ENCODE data around the gene AP1G2.
"Not testable (repeated sequence)": the region's sequence is repeated elsewhere in the genome, so short reads cannot be mapped to it uniquely, and the experiment has no call there.

Gene AP1G2

DNA sequence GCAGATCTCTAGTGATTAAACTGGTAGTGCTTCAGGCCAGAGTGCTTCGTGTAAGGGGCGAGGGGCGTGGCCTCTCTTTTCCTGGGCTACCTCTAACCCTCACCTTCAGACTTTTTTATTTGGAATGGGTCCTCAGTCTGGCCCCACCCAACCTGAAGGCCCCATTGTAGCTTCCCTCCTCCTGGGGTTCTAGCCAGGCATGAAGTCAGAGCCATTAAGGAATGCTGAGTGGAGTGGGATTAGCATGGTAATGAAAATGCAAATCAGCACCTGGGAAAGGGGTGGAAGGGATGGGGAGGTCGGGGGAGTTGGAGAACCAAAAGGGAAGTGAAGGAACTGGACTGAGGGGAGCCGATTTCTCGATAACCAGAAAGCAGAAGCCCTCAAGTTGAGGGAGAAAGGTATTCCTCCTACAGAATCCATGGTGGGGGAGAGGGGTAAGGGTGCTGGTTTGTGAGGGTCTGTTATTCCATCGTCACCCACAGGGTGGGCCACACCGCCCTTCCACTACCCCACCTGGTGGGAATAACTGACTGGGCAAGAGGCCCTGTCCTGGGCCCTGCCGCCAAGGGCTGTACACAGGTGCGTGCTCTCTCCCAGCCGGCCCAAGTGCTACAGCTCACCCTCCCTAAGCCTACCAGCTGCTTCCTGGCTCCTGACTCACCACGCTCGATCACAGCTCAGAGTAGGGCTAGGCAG is 30.1 kb downstream of the AP1G2 start:
- DNase-seq, result no peak

DNA sequence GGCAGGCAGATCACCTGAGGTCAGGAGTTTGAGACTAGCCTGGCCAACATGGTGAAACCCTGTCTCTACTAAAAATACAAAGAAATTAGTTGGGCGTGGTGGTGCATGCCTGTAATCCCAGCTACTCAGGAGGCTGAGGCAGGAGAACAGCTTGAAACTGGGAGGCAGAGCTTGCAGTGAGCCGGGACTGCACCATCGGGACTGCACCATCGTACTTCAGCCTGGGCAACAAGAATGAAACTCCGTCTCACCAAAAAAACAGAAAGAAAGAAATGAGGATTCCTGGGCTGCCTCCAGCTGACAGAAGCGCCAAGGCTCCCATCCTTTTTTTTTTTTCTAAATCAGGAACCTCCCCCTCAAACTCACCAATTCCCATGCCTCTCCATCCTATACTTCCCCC is 30.7 kb downstream of the AP1G2 start:
- DNase-seq, result not testable (repeated sequence)

DNA sequence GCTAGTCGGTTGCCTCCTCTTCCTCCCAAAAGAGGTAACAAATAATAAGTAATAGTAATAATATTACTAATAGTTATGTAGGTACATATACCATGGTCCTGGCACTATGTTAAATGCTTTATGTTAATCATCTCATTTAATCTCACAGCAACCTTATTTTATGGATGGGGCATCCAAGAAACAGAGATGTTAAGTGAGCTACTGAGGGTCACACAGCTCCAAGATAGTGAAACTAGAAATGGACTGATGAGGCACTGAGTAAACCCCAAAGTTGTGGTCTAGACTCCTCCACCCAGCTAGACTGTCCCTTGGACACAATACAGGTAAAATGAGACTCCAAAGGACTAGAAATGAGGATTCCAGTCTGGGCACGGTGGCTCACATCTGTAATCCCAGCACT is 31.1 kb downstream of the AP1G2 start:
- no peak for DNase-seq

DNA sequence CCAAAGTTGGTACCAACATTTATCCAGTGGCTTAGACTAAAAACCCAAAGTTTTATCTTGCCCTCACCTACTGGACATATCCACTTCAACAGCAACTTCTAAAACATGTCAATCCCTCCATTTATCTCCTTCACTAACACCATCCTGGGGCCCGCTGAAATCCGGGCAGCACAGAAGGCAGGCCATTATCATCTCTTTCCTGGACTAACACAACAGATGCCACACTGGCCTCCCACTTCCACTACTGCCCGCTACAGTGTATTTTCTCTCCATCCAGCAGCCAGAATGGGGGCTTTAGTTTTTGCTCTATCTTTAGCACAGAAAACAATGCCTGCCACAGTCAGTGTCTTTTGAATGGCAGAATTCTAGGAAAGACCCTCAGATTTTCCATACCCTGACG is 31.6 kb downstream of the AP1G2 start:
- DNase-seq, result no peak

DNA sequence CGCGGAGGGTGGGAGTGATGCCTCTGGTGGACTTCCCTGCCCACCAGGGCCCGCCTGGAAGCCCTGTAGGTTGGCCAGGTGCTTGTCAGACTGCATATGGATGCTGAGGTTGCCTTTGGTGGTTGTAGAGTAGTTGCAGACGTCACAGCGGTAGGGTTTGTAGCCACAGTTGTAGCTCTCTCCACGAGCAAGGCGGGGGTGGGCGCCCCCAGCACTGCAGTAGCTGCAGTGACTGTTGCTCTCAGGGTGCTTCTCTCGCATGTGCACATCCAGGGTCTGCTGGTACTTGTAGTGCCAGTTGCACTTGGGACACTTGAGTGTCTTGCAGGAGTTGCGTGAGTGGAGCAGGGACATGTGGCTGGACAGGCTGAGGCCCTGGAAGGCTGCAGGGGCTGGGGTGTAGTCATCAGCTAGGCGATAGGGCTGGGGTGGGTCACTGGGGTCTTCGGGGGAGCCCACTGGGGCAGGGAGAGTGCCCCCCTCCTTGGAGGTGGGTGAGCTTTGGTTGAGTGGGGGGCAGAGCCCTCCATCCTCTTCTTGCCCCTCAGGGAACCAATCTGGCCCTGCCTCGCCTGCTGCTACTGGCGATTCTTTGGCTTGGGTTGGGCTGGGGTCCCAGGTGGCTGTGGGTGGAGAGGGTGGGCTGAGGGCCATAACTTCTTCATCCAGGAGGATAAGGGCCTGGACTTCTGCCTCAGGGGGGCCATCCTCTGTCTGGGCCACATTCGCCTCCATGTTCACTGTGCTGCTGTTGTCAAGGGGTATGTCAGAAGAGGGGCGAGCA is 33.7 kb downstream of the AP1G2 start:
- no peak for DNase-seq

DNA sequence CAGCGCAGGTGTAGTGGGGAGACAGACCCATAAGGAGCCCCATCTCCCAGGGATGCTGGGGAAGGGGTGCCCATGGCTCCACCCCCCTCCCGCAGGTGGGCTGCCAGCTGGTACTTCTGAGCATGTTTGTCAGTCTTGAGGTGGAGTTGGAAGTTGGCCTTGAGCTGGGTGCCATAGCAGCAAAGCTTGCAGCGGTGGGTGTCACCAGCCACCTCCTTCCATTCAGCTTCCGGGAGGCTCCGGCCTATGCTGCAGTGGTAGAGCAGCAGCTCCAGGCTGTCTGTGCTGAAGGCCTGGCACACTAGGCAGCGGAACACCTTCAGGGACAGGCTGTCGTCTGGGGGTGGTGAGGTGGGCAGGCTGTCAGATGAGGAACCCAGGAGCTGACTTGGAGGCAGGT is 34.9 kb downstream of the AP1G2 start:
- no peak for DNase-seq

DNA sequence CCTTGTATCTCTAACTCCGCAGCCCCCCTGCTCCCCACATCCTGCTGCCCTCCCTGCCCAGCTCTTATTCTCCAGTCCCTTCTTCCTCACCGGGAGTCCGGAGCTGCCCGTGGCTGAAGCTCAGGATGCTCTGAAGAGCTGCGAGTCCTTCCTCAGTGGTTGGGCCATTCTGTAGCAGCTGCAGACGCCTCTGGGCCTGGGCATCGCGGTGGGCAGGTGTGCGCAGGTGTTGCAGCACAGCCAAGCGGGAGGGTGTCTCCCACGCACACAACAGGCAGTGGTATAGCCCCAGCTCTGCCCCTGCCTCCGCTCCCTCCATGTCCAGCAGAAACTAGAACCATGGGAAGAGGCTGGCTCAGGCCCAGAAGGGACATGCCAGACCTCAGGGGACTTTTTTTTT is 36.2 kb downstream of the AP1G2 start:
- no peak for DNase-seq

DNA sequence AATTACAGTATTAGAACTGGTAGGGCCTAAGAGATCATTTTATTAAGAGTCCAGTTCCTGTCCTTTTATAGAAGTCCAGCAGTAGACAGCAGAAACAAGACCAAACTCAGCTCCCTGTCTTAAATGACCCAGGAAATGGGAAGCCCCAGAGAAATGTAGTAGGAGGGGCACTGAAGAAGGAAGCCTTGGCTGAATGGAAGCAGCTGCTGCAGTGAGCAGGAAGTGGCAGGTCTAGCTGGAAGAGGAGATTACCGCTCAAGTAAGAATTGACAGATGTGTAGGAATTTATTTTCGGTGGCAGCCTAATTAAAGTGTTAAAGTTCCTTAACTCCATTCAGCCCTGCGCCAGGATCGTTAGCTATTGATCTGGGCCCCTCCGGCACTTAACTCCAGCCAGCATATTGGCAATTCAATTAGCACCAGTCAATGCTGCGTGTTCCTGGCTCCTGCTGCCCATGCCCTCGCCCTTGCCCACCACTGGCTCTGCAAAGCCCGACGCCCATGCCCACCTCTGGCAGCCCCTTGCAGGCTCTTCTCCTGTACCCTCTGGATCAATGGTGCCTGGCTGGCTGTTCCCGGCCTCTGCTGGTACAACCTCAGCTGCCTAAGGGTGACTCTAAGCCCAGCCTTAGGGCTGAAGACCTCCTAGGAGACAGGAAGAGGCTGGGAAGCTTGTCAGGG is 37.1 kb downstream of the AP1G2 start:
- DNase-seq, result no peak

DNA sequence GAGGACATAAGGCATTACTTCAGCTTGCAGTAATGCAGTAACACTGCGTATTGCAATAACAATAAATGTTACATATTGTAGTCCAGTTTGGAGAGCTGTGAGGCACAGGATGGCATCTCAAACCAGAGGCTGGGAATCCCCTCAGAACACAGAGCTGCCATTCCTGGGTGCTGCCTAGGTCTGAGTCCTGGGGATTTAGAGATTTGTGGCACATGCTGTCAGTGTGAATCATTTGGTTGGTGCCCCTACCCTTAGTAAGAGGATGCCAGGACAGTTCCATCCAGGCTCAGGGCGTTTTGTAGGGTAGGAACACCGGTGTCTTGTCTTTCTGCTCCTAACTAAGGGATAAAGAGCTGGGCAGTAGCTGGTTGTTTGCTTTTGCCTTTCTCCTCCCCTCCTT is 38.6 kb downstream of the AP1G2 start:
- no peak for DNase-seq

DNA sequence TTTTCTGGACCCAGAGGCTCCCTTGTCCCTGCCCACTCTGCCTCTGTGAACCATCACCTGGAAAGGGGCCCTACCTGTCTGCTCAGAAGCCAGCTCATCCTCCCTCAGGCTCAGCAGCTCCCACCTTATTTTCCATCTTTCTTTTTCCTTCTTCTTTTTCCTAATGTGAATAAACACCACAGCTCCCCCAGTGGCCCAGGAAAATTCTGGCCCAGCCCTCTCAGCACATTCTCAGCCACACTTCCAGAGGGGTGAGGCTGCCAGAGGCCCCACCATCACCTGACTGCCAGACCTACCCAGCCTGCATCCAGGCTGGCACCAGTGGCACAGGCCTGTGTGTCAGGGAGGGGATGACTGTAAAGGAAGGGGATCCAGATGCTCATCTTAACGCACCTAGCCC is 39.0 kb downstream of the AP1G2 start:
- no peak for DNase-seq

DNA sequence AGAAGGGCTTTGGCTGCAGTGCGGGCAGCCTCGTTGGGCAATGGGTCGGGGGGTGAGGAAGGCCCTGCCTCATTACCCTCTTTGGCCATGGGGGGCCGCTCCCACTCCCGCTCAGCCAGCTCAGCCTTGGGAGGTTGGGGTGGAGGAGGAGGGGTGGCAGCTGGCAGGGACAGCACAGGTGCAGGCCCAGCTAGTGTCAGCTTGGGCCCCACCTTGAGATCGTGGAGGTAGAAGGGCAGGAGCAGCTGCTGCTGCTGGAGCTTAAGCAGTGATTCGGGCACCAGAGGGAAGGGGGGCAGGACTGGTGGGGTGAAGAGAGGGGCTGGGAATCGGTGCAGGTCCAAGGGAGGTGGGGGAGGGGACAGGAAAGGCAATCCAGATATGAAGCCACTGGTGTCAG is 42.0 kb downstream of the AP1G2 start:
- DNase-seq, result no peak

DNA sequence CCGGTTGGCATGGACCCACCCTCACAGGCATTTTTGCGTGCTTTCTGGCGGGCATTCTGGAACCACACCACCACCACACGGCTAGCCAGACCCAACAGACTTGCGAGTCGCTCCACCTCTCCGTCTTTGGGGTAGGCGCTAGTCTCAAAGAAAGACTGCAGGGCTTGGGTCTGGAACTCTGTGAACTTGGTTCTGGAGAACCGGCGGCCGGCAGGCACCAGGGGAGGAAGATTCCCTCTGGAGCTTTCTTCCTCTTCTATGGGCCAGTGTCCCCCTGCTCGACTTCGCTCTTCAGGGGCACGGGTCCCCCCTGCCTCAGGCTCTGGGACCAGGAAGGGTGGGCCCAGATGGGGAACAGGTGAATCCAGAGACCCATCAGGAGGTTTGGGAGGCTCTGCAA is 42.6 kb downstream of the AP1G2 start:
- no peak for DNase-seq

DNA sequence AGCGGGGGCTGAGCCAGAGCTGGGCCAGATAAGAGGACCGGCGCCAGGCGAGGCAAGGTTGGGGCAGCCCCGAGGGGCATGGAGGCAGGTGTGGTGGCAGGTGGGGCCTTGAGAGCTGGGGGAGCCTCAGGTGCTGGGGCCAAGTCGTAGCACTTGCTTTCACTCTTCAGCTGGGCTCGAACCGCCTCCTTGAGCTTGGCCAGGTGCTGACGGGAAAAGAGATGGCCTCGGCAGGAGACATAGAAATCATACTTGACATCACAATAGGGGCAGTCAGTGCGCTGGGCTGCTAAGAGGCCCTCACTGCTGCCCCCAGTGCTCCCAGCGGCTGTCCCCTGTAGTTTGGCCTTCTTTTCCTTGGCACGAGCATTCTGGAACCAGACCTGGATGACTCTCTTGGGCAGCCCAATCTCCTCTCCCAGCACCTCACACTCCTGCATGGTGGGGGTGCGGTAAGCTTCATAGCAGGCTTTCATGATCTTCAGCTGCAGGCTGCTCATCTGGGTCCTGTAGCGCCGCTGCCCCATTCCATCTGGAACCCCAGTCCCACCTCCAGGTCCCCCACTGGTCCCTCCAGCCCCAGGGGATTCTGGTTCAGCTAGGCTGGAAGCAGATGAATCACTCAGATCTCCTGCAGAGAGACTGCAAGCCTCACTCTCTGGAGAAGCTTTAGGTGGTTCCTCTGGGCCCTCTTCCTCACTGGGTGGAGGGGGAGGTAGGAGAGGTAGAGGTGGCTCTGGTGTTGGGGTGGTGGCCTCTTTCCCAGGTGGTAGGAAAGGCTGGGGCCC is 44.2 kb downstream of the AP1G2 start:
- no peak for DNase-seq

DNA sequence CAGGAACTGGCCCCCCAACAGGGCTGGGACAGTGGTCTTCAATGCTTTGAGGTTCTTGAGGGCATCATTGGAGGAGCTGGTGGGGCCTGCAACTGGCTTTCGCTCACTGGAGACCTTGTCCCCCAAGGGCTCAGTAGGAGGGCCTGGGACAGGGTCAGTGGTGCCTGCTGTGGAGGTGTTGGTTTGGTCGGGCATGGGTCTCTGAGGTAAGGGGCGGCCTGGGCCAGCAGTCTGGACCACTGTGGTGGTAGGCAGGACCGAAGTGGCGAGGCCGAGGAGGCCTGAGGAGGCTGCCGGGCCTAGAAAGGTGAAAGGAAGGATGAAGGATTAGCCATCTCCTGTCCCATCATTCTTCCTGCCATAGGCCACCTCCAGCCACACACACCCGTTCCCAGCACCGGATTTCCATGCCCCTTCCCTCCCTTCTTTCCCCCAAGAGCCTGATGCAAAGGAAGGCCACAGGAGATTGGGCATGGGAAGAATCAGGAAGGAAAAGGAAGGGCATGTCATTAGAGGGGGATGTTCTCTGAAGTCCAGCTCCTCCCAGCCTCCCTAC is 44.9 kb downstream of the AP1G2 start:
- no peak for DNase-seq

DNA sequence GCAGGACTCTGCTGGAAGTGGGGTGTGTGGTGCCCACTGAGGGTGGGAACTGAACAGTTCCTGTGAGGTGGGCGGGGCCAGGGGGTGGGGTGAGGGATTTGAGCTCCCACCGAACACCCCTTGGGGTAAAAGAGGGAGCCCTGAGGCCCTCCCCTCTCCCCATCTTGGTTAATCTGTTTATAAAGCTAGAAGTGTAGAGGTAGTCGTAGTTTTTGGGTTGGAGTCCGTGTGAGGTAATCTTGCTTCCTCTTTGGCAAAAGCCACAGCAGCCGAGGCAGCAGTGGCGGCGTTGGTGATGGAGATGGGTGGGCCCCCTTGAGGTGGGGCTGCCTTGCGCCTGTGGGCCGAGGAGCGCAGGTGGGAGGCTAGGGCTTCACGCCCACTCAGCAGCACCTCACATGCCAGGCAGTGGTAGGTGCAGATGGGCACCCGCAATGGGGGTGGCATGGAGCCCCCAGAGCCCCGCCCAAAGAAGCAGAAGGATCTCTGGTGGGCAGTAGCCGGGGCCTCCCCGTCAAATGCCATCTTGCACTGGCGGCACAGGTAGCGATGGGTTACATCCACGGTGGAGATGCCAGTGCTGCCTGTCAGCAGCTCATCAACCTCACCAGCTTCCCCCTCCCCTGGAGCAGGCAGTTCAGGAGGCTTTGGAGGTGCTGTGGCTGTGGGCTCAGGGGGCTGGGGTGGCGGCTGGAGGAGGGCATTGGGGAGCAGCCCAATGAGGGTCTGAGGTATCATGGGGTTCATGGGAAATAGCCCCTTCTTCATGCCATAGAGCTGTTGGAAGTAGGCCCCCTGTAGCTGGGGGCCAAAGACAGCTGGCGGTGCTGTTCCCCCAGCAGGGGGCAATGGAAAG is 45.6 kb downstream of the AP1G2 start:
- no peak for DNase-seq

DNA sequence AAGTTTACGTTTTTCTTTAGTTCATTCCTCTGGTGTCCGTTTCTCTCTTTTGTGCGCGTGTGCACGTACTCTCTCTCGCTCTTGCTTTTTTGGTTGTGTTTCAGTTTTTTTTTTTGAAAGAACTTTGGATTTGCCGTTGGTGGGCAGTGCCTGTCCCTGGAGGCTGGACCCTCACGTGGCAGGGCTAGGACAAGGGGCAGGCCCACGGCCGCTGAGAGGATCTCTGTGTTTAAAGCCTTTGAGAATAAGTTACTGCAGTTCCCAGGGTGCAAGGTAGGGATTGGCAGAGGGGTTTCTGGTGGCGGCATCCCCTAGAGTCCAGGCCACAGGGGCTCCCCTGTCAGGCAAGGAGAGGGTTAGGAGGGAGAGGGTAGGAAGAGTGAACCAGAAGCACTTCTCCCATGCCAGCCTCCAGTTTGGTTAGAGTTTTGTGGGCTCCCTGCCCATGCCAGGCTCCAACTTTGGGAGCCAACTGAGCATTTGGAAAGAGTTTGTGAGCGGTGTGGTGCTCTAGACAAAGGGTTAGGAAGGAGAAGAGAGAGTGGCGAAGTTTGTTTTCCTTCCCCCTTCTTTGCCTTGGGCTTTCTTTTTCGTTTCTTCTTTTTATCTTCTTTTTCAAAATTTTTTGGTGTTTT is 46.6 kb downstream of the AP1G2 start:
- DNase-seq, result no peak

DNA sequence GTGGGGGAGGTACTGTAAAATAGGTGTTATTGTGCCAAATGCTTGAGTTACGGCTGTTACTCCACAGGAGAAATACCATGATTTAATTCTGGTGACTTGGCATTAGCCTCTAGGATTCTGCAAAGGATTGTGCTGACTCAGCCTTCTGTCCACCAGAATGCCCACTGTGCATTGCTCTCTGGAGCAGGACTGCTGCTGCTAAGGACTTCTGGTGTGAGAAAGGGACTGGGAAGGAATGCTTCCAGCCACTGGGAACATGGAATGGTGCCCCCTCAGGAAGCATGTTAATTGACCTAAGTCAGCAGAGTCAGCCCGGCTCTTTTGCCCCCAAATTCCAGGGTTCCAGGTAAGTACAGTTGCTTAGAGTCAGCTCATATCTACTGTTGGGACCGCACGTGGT is 48.9 kb downstream of the AP1G2 start:
- DNase-seq, result no peak

DNA sequence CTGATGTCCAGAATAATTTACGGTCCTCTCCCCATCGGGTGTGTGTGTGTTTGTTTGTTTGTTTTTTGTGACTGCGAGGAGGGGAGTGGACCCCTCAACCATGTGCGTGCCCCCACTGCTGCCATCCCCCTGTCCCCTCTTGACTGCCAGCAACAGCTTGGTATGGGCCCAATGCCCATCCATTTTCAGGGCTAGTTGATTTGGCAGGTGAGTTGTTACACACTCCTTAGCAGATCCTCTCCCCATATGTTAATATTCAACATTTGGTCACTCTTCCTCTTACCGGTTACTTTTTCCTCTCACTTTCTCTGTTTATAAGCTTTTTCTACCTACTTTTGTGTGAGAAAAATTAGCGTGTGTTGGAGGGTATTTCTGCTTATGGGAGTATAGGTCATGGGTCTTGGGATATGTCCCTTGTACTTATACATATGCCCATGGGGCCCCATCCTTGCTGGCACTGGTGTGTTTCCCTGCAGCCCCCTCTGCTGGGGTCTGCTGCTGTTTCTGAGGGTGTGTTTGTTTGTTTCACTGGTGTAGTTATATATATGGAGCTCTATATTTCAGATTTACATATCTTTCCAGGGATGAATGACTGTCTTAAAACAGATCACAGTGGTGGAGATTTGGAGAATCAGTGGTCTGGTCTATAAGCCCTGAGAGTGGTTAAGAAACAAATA is 49.8 kb downstream of the AP1G2 start:
- no peak for DNase-seq

DNA sequence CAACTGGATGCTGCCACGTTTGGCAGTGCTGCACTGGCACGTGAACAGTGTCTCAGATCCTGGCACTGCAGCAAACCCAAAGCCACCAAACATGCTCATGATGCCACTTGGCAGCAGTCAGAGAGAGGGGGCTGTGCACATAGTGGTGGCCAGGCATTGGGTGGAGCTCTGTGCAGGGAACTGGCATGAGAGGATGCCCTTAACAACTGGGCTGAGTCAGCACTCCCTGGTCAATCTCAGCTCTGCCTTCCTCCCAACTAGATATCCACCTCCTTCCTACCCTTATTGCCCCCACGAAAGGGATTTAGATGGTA is 53.0 kb downstream of the AP1G2 start:
- no peak for DNase-seq

DNA sequence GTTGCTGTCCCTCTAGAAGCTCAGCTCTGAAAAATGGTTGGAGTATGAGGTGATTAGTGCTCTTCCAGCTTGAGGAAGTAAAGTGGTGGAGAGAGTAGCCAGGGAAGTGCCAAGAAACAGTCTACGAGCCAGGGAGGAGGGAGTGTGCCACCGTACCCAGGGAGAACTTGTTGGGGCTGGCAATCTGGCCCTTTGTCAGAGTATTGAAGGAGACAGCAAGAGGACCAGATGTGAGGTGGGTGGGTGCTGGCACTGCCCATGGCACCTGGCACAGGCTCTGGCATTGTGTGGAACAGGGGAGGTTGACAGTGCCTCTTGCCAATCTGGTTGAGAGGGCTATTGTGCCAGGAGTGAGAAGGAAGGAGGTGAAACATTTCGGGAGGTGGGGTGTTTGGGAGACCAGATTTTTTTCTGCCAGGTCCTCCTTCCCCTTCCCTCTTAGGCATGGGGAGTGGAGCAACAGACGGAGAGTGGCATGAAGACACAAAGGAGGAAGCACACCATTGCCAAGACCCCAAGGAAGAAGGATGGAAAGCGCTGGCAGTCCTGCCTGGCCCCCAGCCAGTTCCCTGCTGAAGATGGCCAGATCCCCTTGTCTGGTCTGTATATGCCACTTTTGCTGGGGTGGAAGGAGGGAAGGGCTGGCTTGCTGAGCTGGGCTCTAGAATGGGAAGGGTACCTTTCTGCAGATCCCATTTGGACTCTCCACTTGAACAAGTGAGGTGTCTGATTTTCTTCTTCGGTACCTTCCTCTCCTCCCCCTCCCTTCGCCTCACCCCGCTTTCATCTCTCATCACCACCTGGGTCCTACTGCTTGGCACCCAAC is 53.6 kb downstream of the AP1G2 start:
- no peak for DNase-seq

Measured in hematopoietic multipotent progenitor cell treated with erythropoietin and hydrocortisone succinate and interleukin-3 and kit ligand, for 8 days (in vitro differentiated cells).